GM18873 (cell line): ENCODE data around the gene KRAS.

Experiments
- ATAC-seq: cut with Tn5 transposase; IDR thresholded peaks from one replicate; pipeline ENCODE4 v1.9.1; 2021; ENCODE audit warnings: mild to moderate bottlenecking, moderate library complexity, moderate number of reproducible peaks; ENCODE audit not compliant: unreplicated experiment, low FRiP score

The KRAS gene

GRCh38 chr12:25256826-25257225, 6.1 kb upstream of the KRAS start:
- ATAC-seq: no peak

- no peak for ATAC-seq
Observed at GRCh38 chr12:25256005-25256404, 5.3 kb upstream of the KRAS start.

GRCh38 chr12:25254271-25254880, 3.6 kb upstream of the KRAS start:
- ATAC-seq: no peak

GRCh38 chr12:25253371-25254068, 2.8 kb upstream of the KRAS start:
- no peak for ATAC-seq

GRCh38 chr12:25252946-25253345, 2.2 kb upstream of the KRAS start:
- no peak for ATAC-seq

- no peak for ATAC-seq
Observed at GRCh38 chr12:25251769-25252168, 1.0 kb upstream of the KRAS start.

GRCh38 chr12:25249931-25250738, 594 bp downstream of the KRAS start:
- peak; percentile 24 for ATAC-seq

GRCh38 chr12:25248732-25249131, 2.0 kb downstream of the KRAS start:
- no peak for ATAC-seq

GRCh38 chr12:25248137-25248536, 2.6 kb downstream of the KRAS start:
- no peak for ATAC-seq

DNA sequence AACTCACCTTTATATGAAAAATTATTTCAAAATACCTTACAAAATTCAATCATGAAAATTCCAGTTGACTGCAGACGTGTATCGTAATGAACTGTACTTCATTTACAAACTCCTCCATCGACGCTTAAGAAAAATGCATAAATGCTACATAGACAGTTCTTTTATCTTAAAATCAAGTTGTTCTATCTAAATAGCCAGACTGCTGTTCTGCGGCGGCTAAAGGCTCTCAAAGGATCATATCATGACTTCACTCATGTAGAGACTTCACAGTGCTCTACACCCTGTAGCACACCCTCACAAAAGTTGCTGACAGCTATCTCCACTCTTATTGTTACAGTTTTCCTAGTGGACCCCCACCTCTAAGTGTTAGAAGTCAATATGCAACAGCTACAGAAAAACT, 5.2 kb downstream of the KRAS start:
- no peak for ATAC-seq

DNA sequence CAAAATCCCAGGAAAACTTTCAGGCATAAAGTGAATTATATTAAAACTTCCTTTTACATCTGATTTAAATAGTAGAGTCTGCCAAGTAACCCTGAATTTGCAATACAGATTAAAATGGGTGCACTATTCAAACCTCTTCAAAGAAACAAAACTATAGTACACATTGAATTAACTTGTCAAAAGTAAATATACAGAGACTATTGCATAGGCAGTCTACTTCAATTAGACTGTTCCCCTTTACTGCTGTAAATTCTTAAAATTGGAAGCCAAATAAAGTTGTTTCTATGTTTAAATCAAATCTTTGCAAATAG, 7.1 kb downstream of the KRAS start:
- ATAC-seq: no peak

DNA sequence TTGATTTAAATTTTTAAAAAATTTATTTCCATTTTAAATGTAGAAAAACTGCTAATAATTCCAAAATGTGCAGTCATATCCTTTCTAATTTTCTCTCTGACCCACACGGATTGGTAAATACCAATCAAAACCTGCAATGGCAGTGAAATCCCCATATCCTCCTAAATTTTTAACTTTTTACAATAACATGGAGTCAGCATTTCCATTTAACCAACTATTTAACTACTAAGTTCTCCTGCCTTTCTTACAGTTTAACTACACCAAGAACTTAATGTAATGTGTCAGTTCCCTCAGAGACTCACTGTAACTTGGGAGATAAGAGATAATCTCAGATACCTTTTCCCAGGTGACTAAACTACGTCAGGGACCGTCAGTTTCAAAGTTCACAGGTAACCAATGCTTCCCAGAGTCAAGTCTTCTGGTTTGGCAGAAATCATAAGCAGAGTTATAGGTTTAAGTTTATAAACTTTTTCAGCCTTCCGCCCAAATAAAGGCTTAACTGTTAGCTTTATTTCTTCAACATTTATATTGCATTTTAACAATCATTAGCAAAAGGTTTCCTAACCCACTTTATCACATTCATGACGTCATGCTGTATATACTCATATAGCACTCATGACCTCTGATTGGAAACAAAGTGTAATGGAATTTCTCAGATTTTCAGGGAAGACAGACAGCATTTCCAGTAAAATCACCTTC, 7.6 kb downstream of the KRAS start:
- ATAC-seq: no peak

GRCh38 chr12:25241167-25242020, 9.3 kb downstream of the KRAS start:
- no peak for ATAC-seq

DNA sequence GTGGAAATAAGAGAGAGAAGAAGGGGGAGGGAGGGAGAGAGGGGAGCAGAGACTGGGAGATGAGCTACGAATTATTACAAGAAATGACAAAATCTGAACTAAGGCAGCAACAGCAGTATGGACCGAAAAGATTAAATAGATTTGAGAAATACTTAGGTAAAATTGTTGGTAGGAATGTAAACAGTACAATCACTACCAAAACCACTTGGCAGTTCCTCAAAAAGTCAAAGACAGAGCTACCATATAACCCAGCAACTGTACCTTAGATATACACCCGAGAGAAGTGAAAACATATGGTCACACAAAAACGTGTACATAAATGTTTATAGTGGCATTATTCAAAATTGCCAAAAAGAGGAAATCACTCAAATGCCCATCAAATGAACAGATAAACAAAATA, 14.1 kb downstream of the KRAS start:
- ATAC-seq: no peak

- no peak for ATAC-seq
Observed at GRCh38 chr12:25236190-25236589, 14.5 kb downstream of the KRAS start.

- ATAC-seq: no peak
Observed at GRCh38 chr12:25213338-25213737, 37.4 kb downstream of the KRAS start.

GRCh38 chr12:25208554-25208953, 42.2 kb downstream of the KRAS start:
- ATAC-seq: no peak

DNA sequence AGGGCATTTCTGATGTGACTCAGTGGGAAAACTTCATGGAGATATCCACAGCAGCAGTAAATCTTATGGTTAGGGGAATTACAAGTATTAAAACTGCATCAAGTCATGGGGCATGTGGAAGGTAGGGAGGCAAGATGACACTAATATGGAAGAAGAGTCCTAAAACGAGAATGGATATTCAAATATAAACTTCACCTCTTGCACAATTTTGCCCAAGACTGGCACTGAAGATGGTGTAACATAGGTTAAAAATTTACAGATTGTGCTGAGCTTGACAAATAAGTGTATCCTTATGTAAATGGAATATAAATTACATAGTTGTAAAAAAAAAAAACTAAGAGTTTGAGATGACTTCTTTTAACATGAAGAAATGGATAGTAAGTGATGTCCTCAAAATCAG, 42.9 kb downstream of the KRAS start:
- no peak for ATAC-seq

GRCh38 chr12:25207411-25207810, 43.3 kb downstream of the KRAS start:
- no peak for ATAC-seq

DNA sequence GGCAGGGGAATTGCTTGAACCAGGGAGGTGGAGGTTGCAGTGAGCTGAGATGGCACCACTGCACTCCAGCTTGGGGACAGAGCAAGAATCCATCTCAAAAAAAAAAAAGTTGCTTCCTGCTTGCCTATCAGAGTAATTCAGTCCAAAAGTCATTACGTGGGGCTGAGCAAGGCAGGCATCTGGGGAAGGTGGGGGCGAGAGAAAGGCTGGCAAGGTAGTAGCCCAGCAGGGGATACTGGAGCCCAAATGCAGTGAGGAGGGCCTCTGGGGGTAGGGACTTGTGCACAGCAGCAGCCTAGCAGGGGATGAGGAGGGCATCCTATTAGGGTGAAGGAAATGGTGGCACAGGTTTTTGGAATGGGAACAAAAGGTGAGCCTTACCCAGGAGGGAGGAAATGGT, 48.6 kb downstream of the KRAS start:
- ATAC-seq: no peak
